Neuronal stem cell (in vitro differentiated cells): ENCODE data around the gene PTPRG.

Experiments used
- DNase-seq: peaks from one replicate; pipeline ENCODE4 v3.0.0-alpha.2; 2013; ENCODE audit warnings: low spot score
- H2AFZ ChIP-seq: one replicate; pipeline ENCODE4 v1.6.1; 2013; ENCODE audit warnings: mild to moderate bottlenecking, low read length, inconsistent platforms
- H2AK5ac ChIP-seq: 2 replicates; pipeline ENCODE4 v1.6.1; 2013; ENCODE audit warnings: low read depth, mild to moderate bottlenecking, inconsistent platforms, low read length, moderate library complexity, mixed read lengths
- H2BK120ac ChIP-seq: 2 replicates; pipeline ENCODE4 v1.6.1; 2013; ENCODE audit warnings: low read depth, mild to moderate bottlenecking, inconsistent platforms, low read length, moderate library complexity, mixed read lengths
- H2BK12ac ChIP-seq: one replicate; pipeline ENCODE4 v1.6.1; 2013; ENCODE audit warnings: low read length, inconsistent platforms
- H2BK15ac ChIP-seq: 2 replicates; pipeline ENCODE4 v1.6.1; 2013; ENCODE audit warnings: mild to moderate bottlenecking, low read length, inconsistent platforms, mixed read lengths
- H2BK5ac ChIP-seq: one replicate; pipeline ENCODE4 v1.6.1; 2013; ENCODE audit warnings: inconsistent platforms, mild to moderate bottlenecking, low read length, moderate library complexity
- H3K14ac ChIP-seq: one replicate; pipeline ENCODE4 v1.6.1; 2013; ENCODE audit warnings: low read length, inconsistent platforms
- H3K18ac ChIP-seq: 2 replicates; pipeline ENCODE4 v1.6.1; 2013; ENCODE audit warnings: low read length, inconsistent platforms
- H3K23ac ChIP-seq: 2 replicates; pipeline ENCODE4 v1.6.1; 2013; ENCODE audit warnings: low read depth, mild to moderate bottlenecking, mixed read lengths, low read length, inconsistent platforms; ENCODE audit not compliant: poor library complexity
- H3K27ac ChIP-seq: replicated peaks from 3 replicates; pipeline ENCODE4 v1.5.1; 2013; ENCODE audit warnings: low read length, inconsistent platforms
- H3K27me3 ChIP-seq, 3 experiments: 2 replicates each; pipeline ENCODE4 v1.6.1; 2013; ENCODE audit warnings: low read length in 3 of 3, mild to moderate bottlenecking in 2 of 3, inconsistent platforms in 1 of 3, low read depth in 1 of 3, mixed read lengths in 1 of 3, moderate library complexity in 1 of 3; ENCODE audit not compliant: control insufficient read depth in 3 of 3, insufficient read depth in 3 of 3
- H3K36me3 ChIP-seq, 2 donors: replicated peaks in 1 of 2; 2 replicates each; pipeline ENCODE4 v1.6.1; 2013; ENCODE audit warnings: low read length in 2 of 2; ENCODE audit not compliant: control insufficient read depth in 2 of 2, insufficient read depth in 2 of 2
- H3K4ac ChIP-seq: 2 replicates; pipeline ENCODE4 v1.6.1; 2013; ENCODE audit warnings: inconsistent platforms, mild to moderate bottlenecking, low read length, moderate library complexity
- H3K4me1 ChIP-seq, 2 donors: 1 replicate in 1 of 2; 2 replicates in 1 of 2; pipeline ENCODE4 v1.6.1; 2013; ENCODE audit warnings: low read length in 2 of 2, low read depth in 1 of 2; ENCODE audit not compliant: control insufficient read depth in 2 of 2, insufficient read depth in 1 of 2
- H3K4me2 ChIP-seq: one replicate; pipeline ENCODE4 v1.6.1; 2013; ENCODE audit warnings: mild to moderate bottlenecking, low read length, inconsistent platforms; ENCODE audit not compliant: insufficient read depth, poor library complexity, severe bottlenecking
- H3K4me3 ChIP-seq, 2 donors: 2 replicates each; pipeline ENCODE4 v1.5.1; 2013; ENCODE audit warnings: low read length in 2 of 2, mild to moderate bottlenecking in 2 of 2, inconsistent platforms in 1 of 2, moderate library complexity in 1 of 2
- H3K79me1 ChIP-seq: one replicate; pipeline ENCODE4 v1.6.1; 2013; ENCODE audit warnings: low read depth, mild to moderate bottlenecking, inconsistent platforms, low read length, moderate library complexity
- H3K9ac ChIP-seq: one replicate; pipeline ENCODE4 v1.6.1; 2013; ENCODE audit warnings: mild to moderate bottlenecking, low read depth, low read length, inconsistent platforms; ENCODE audit not compliant: poor library complexity
- H3K9me3 ChIP-seq, 2 donors: replicated peaks in 1 of 2; 2 replicates each; pipeline versions ENCODE3 to v1.6.1; 2013; ENCODE audit warnings: low read length in 2 of 2, mild to moderate bottlenecking in 2 of 2, inconsistent platforms in 1 of 2, low read depth in 1 of 2, mixed read lengths in 1 of 2, moderate library complexity in 1 of 2; ENCODE audit not compliant: control insufficient read depth in 2 of 2, insufficient read depth in 1 of 2
- H4K8ac ChIP-seq: one replicate; pipeline ENCODE4 v1.6.1; 2013; ENCODE audit warnings: low read depth, mild to moderate bottlenecking, inconsistent platforms, low read length, moderate library complexity
- H4K91ac ChIP-seq: one replicate; pipeline ENCODE4 v1.6.1; 2013; ENCODE audit warnings: low read length, low read depth, mild to moderate bottlenecking, inconsistent platforms; ENCODE audit not compliant: poor library complexity
- WGBS, 2 donors: extraction: QIAGEN DNeasy Blood & Tissue Kit; methylation state at CpG; one replicate each; pipeline ENCODE4 v1.1.7; 2013; ENCODE audit warnings: missing lambda C conversion rate in 2 of 2, mixed read lengths in 1 of 2; ENCODE audit not compliant: insufficient read length in 2 of 2, insufficient replicate concordance in 1 of 2; ENCODE audit errors: extremely low coverage in 2 of 2; 5-methylcytosine and 5-hydroxymethylcytosine counted together

The PTPRG gene

DNA sequence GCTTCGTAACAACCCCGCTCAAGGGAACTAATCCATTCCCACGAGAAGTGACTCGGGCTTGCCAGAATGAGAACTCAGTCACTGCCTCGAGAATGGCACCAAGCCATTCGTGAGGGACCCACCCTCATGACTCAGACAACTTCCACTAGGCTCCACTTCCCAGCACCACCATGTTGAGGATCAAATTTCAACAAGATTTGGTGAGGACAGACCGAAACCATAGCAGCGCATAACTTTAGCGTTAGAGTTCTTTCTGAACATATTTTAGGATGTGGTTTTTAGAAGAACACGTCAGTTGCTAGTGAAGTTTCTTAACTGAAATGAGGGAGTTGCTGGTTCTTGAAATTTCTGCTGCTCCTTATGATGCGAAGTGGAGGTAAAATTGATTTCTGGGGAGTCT, 13.5 kb downstream of the PTPRG start:
- Histone ChIP-seq H3K36me3 (peaks cover 0 to 2% of the 10 kb centered on the region in 2 donors), H2AFZ (no peak overlapping the region), H2BK15ac (no peak overlapping the region), H3K79me1 (peaks cover 2% of the 10 kb centered on the region), H3K9ac (no peak overlapping the region), H3K4me1 (peaks cover 0 to 6% of the 10 kb centered on the region in 2 donors), H3K27me3 (no peaks in the 10 kb centered on the region), H3K18ac (no peak overlapping the region), H3K4me3 (no peak overlapping the region), H4K8ac (no peak overlapping the region), H4K91ac (no peak overlapping the region), H3K4me2 (no peak overlapping the region), H3K14ac (no peak overlapping the region), H2AK5ac (no peak overlapping the region), H3K23ac (no peak overlapping the region), H2BK5ac (no peak overlapping the region), H2BK120ac (no peak overlapping the region), H2BK12ac (no peak overlapping the region), H3K27ac (no peak overlapping the region), H3K4ac (no peak overlapping the region), H3K9me3 (peaks cover 5 to 11% of the 10 kb centered on the region in 2 donors)
- WGBS, 2 donors, result no CpG with 5 or more reads among the region's 11 CpGs
- no peak for DNase-seq

DNA sequence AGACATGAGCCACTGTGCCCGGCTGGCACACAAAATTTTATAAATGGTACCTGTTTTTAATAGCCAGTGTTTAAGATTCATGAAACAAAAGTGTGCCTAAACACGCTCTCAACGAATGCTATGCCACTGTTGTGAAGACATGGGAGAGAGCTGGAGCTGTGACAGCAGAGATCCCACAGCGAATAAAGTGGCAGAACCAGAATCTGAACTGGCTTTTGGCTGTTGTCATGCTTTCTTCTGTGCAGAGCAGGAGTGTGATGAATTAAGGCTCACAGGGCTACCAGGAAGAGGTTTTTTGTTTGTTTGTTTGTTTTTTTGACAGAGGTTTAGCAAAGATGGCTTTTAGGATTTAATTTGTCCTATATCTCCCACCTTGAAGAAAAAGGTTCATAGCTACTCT, 14.5 kb downstream of the PTPRG start:
- no peak for DNase-seq
- Histone ChIP-seq H3K4me3 (no peak overlapping the region), H3K9ac (no peak overlapping the region), H3K27me3 (no peaks in the 10 kb centered on the region), H3K36me3 (peaks cover 0 to 2% of the 10 kb centered on the region in 2 donors), H3K18ac (no peak overlapping the region), H2BK15ac (no peak overlapping the region), H3K79me1 (peaks cover 2% of the 10 kb centered on the region), H3K4ac (no peak overlapping the region), H3K23ac (no peak overlapping the region), H3K4me1 (peaks cover 0 to 9% of the 10 kb centered on the region in 2 donors), H3K4me2 (no peak overlapping the region), H4K8ac (no peak overlapping the region), H3K9me3 (peaks cover 5 to 11% of the 10 kb centered on the region in 2 donors), H3K27ac (no peak overlapping the region), H2AFZ (no peak overlapping the region), H2AK5ac (no peak overlapping the region), H2BK5ac (no peak overlapping the region), H4K91ac (no peak overlapping the region), H2BK120ac (no peak overlapping the region), H3K14ac (no peak overlapping the region), H2BK12ac (no peak overlapping the region)
- no CpG with 5 or more reads among the region's 4 CpGs for WGBS, 2 donors

DNA sequence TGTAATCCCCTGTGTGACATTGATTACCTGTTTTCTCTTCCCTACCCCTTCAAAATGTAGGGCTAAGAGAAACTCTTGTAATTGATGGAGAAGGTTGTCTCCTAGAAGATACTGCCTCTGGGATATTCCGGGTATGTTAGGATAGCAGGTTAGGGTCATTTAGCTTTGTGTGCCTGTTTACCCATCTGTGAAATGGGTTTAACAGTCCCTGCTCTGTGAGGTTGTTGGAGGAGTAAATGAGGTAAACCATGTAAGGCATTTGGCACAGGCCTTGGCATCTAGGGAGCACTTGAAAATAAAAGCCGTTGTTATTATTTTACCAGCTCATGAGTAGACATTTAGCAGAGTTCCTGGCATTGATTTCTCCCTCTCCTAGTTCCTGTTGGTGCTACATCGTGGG, 16.4 kb downstream of the PTPRG start:
- Histone ChIP-seq H3K4me1 (peaks cover 0 to 12% of the 10 kb centered on the region in 2 donors), H3K9ac (no peak overlapping the region), H3K4me2 (no peak overlapping the region), H3K18ac (no peak overlapping the region), H2BK5ac (no peak overlapping the region), H4K91ac (no peak overlapping the region), H3K79me1 (peaks cover 1% of the 10 kb centered on the region), H2BK12ac (no peak overlapping the region), H3K23ac (no peak overlapping the region), H3K4ac (no peak overlapping the region), H3K27me3 (no peaks in the 10 kb centered on the region), H2BK120ac (no peak overlapping the region), H2BK15ac (no peak overlapping the region), H2AK5ac (no peak overlapping the region), H4K8ac (no peak overlapping the region), H3K4me3 (no peak overlapping the region), H2AFZ (no peak overlapping the region), H3K36me3 (no peaks in the 10 kb centered on the region), H3K14ac (no peak overlapping the region), H3K9me3 (peaks cover 5 to 11% of the 10 kb centered on the region in 2 donors), H3K27ac (no peak overlapping the region)
- WGBS, 2 donors, result no CpG with 5 or more reads among the region's 3 CpGs
- no peak for DNase-seq

DNA sequence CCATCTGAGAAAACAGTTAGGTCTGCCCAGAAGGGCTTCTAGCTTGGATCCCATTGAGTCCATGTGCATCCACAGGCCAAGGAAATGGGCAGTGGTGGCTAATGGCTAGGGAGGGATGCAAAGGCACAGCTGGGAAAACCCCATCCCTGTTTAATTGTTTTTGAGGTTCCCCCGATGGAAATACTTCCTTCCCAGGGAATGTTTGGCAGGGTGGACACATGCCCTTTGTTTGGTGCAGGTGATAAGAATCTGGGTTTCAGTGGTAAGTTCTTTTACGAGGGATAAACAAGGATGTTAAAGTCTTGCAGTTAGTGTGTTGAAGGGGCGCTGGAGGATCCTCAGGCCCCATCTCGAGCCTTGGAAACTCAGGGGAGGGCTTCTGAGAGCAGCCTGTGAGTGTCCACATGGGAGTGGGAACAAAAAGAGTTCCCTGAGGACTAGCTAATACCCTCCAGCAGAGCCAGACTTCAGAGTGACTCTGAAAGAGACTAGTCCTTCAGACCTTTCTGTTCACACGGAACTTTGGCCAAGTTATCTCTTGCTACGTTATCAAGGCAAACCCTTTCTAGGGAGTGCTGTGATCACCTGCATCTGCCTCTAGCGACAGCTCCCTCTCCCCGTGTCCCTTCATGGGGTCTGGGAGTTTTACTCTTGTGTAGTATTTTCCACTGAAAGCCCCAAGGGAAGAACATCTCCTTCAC, 17.4 kb downstream of the PTPRG start:
- Histone ChIP-seq H3K4me3 (no peak overlapping the region), H3K79me1 (no peaks in the 10 kb centered on the region), H2BK15ac (no peak overlapping the region), H2AFZ (no peak overlapping the region), H3K4me2 (no peak overlapping the region), H3K14ac (no peak overlapping the region), H3K9me3 (peaks cover 5 to 11% of the 10 kb centered on the region in 2 donors), H4K91ac (no peak overlapping the region), H4K8ac (no peak overlapping the region), H3K4ac (no peak overlapping the region), H2BK120ac (no peak overlapping the region), H3K9ac (no peak overlapping the region), H3K18ac (no peak overlapping the region), H3K27ac (no peak overlapping the region), H2BK5ac (no peak overlapping the region), H3K4me1 (peaks cover 0 to 16% of the 10 kb centered on the region in 2 donors), H3K27me3 (no peaks in the 10 kb centered on the region), H3K36me3 (no peaks in the 10 kb centered on the region), H2BK12ac (no peak overlapping the region), H3K23ac (no peak overlapping the region), H2AK5ac (no peak overlapping the region)
- DNase-seq, result no peak
- WGBS, 2 donors, result no CpG with 5 or more reads among the region's 8 CpGs
